Measurements from ENCODE around the gene CYBRD1. TPM values are rescaled to one million over a fixed set of nuclear protein-coding genes. Genes with fewer than 3 reads are reported as not detected.

CYBRD1 gene
- total RNA-seq, 4 donors from 2014 or later: 72.6 to 951 (median 674) TPM

GRCh38 chr2:171568089-171568488 lies 45.8 kb downstream of the CYBRD1 start:
- Histone ChIP-seq H3K27me3 (no peaks in the 10 kb centered on the region), H3K4me1 (no peaks in the 10 kb centered on the region), H3K27ac (no peak overlapping the region), H3K36me3 (no peaks in the 10 kb centered on the region), H3K9me3 (no peaks in the 10 kb centered on the region), H3K4me3 (no peak overlapping the region)
- TF ChIP-seq POLR2A (IDR thresholded peaks at IDR 0.05) (no peak), CTCF (IDR thresholded peaks at IDR 0.05) (no peak)
- no peak for DNase-seq

DNA sequence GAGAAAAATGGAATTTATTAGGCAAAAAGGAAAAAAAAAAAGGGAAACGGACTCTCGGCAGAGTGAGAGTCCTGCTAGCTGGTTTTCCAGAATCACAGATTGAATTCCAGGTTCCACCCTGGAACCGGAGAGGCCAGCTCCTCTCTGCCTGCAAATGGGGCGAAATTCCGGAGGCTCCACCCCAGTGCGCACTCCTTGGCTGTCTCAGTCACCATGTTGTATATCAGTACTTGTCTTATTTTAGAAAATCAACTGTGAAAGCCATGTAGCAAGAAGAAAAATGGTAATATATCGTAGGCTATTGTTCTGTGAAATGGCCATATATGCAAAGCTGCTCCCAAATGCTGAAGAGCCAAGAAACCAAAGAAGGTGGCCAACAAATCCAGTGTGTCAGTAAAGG lies 49.4 kb downstream of the CYBRD1 start:
- no peaks in the 10 kb centered on the region for H3K36me3 ChIP-seq

DNA sequence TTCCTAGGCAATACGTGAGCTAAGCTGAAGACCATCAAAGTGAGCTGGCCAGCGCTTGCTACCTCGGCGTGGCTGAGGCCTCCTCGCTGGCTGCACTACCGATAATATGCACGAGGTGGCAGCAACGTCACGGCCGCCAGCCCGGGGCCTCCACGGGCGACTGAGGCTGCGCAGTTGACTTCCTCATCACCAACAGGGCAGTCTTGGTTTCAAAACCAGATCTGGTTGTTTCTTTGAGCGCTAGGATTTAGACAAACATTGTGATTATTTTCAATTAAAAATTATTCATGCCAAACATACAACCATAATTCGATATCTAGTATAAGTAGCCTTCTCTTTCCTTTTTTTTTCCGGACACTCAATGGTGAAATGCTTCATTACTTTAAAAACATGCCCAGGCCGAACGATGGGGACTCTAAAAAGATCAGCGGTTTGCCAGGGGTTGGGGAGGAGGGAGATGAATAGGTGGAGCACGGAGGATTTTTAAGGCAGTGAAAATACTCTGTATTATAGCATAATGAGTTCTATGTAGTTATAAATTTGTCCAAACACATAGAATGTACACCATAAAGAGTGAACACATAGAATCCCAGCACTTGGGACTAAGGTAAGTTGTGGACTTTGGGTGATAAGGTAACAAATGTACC lies 52.0 kb downstream of the CYBRD1 start:
- no peaks in the 10 kb centered on the region for H3K4me1 ChIP-seq
- no peaks in the 10 kb centered on the region for H3K9me3 ChIP-seq
- H3K27me3 ChIP-seq: no peaks in the 10 kb centered on the region
- no peak overlapping the region for H3K4me3 ChIP-seq
- no peak overlapping the region for H3K27ac ChIP-seq
- no peak for TF ChIP-seq POLR2A (IDR thresholded peaks at IDR 0.05)
- peak; percentile 86 to 98 (median 92) for TF ChIP-seq CTCF (IDR thresholded peaks at IDR 0.05)
- no peaks in the 10 kb centered on the region for H3K36me3 ChIP-seq
- DNase-seq: peak; percentile 72 to 90 (median 87)

More for the DNA sequence above, 49.4 kb downstream of the CYBRD1 start:
- Histone ChIP-seq H3K4me3 (no peak overlapping the region), H3K27me3 (no peaks in the 10 kb centered on the region), H3K27ac (no peak overlapping the region), H3K4me1 (no peaks in the 10 kb centered on the region), H3K9me3 (no peaks in the 10 kb centered on the region)
- no peak for DNase-seq
- TF ChIP-seq CTCF (IDR thresholded peaks at IDR 0.05): no peak
- no peak for TF ChIP-seq POLR2A (IDR thresholded peaks at IDR 0.05)

DNA sequence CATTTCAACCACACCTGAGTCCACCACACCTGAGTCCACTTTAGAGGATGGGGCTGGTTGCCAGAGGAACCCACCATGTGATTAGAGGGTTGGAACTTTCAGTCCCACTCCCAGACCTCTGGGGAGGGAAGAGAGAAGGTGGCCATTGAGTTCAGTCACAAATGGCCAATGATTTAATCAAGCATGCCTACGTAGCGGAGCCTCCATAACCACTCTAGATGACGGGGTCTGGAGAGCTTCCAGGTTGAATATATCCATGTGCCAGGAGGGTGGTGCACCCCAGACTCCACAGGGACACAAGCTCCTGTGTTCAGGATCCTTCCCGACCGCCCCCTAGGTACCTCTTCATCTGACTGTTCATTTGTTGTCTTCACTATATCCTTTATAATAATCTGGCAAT lies 53.3 kb downstream of the CYBRD1 start:
- H3K4me1 ChIP-seq: no peaks in the 10 kb centered on the region
- TF ChIP-seq POLR2A (IDR thresholded peaks at IDR 0.05) (no peak), CTCF (IDR thresholded peaks at IDR 0.05) (no peak)
- no peaks in the 10 kb centered on the region for H3K36me3 ChIP-seq
- no peak overlapping the region for H3K4me3 ChIP-seq
- H3K27ac ChIP-seq: no peak overlapping the region
- no peaks in the 10 kb centered on the region for H3K9me3 ChIP-seq
- DNase-seq: no peak
- H3K27me3 ChIP-seq: no peaks in the 10 kb centered on the region

GRCh38 chr2:171578127-171578803 lies 56.0 kb downstream of the CYBRD1 start:
- H3K36me3 ChIP-seq: no peaks in the 10 kb centered on the region
- no peak overlapping the region for H3K27ac ChIP-seq
- no peaks in the 10 kb centered on the region for H3K27me3 ChIP-seq
- no peak overlapping the region for H3K4me3 ChIP-seq
- TF ChIP-seq POLR2A (IDR thresholded peaks at IDR 0.05) (no peak), CTCF (IDR thresholded peaks at IDR 0.05) (no peak)
- DNase-seq: no peak
- H3K4me1 ChIP-seq: no peaks in the 10 kb centered on the region
- H3K9me3 ChIP-seq: no peaks in the 10 kb centered on the region
